Hippocampal formation (tissue), 2 donors: ENCODE data around the gene NPAS3.

Experiments
- DNase-seq, 2 donors: peaks; one replicate each; lab custom pipeline; 2025; lab: John Stamatoyannopoulos, UW

Gene NPAS3

DNA sequence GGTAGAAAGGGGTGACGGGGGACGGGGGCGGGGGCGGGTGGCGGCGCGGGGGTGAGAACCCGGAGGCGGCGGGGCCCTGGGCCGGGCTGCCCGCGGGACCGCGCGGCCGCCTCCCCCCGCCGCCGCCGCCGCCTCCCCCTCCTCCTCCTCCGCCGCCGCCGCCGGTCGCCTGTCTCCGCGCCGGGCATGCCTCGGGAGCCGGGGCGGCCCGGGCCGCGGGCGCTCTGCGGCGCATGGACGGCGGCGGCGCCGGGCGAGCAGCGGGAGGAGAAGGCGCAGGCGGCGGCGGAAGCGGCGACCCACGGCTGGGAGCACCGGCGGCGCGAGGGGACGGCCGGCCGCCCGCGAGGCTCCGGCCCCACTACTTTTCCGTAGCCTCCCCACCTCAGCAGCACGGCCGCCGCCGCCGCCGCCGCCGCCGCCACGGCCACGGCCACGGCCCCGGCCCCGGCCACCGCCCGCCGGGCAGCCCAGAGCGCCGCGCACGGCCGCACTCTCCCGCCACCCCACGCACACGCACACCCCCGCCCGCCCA, at the start of gene NPAS3:
NPAS3 (plus strand) TSS at position 161 of the 535 bp plus-strand sequence.
- no peak for DNase-seq

DNA sequence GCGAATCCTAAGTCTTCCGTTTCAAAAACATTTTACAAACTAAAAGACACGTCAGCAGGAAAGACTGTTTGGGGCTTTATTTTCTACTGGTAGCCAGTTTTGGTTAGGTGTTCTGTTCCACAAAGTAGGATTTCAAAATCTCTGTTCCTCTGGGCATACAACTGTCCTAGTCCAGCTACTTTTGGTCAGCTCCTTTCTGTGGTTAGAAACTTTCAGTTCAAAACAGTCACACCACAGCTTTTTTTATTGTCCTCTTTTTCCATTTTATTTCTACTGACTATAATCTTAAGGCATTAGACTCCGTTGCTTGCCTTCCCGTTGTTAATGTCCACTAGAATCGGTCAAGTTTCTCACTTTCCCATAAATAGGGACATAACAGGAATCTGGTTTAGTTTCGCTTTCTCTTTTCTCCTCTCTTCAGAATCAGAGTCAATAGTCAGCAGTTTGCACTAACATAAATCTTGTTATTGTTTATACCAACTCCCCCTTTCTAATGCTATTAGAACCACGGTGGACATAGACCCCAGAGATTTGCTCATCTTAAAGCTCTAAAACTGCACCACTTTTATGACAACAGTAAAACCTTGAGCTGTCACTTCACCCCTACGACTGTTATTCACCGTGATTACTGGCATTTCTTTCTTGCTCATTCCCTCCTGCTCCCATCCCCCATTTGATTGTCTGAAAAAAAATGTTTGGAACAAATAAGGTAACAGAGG, 41.5 kb upstream of the NPAS3 start:
- DNase-seq, result peak; percentile 9 to 48

GRCh38 chr14:32897698-32898064, 41.0 kb upstream of the NPAS3 start:
- peak in 1 of 2 donors; percentile 48 for DNase-seq

DNA sequence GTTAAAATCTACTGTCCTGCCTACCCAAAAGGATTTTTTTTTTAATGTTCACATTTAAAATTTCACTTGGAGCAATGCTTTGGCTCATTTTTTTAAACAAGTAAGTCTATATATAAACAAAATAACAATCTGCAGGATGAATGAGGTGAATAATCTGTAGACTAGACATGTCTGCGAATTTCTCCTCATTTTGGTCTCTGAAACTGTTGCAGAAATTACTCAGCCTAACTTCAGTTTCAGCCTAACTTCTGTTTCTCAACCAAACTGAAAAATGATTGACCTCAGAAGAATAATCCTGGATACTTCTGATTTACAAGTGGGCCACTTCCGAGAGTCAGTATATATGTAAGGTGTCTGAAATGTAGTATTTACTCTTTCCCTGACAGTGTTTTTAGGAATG, 39.8 kb upstream of the NPAS3 start:
- DNase-seq, result no peak

- DNase-seq, result no peak
These were observed 38.1 kb upstream of the NPAS3 start for GRCh38 chr14:32900547-32900946.

GRCh38 chr14:32905013-32905412, 33.7 kb upstream of the NPAS3 start:
- no peak for DNase-seq

GRCh38 chr14:32906672-32907071, 32.0 kb upstream of the NPAS3 start:
- DNase-seq, result no peak

DNA sequence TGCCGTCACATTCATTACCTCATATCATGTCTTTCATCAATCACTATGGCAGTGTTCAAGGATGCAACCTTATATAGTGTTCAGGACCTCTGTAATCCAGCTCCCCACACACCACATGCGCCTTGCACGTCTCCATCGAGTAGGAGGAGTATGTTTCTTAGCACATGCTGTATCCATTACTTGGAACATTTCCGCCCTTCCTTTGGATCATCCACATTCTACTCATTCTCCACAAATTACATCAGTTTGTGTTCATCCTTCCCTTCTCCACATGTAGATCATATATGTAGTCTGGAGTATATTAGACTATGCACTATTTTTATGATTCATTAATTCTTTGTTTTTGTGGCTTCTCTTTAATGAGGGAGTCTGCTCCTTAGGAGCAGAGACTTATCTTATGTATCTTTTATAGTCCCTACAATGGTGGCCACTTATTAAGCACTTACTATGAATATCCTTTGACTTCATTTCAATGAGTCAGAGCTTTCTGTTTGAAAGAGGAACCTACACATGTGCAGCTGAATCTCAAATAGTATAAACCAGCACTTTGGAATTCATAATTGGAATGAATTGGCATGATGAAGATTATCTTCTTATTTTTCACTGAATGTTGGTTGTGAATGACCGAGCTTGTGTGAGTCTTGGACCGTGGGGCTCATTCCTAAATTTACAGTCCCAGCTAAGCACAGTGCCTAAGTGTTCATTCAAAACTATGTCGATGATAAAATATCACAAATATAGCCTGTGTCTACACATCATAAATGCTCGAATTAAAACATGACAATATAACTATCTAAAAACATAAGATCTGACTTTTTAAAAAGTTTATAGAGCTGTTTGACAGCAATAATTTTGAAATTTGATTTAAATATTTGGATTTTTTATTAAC, 30.2 kb upstream of the NPAS3 start:
- no peak for DNase-seq

GRCh38 chr14:32913725-32914124, 25.0 kb upstream of the NPAS3 start:
- peak in 1 of 2 donors; percentile 17 for DNase-seq

DNA sequence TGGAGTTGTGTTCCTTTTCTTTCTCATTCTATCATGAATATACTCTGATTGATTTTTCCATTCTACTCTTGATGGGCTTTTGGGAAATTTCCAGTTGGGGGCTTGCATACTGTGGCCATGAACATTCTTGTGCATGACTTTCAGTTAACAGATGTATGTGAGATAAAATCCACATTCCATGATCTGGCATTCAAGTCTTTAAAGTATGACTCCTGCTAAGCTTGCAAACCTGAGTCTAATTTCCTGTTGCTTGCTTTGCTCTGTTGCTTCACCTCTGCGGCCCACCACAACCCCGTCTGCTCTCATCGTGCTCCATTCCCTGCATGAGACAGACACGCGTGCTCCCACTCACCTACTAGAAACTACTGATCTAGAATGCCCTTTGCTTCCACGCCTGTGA, 24.3 kb upstream of the NPAS3 start:
- no peak for DNase-seq

DNA sequence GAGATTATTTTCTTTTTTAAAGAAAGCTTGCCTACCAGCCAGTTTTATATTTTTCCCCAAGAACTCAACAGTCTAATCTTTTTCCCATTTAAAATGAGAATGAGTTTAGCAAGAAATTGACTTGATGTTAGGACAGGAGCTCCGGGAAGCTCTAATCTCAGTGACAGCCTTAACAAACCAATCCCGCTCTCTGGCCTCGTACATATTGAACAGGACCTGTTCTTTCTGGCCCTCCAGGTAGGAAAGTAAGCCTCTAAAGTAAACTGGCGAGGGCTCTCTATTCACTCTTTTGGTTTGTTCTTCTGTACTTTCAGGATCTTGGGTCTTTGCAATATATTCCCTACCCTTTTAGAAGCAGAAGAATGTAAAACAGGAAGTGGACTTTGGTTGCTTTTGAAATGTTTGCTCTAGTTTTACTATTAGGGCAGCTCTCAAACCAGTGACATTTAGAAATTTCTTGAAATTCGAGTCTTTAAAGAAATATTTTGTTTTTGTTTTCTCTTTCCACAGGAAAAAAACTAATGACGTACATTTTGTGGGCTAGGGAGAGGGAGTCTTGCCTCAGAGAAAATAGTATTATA, 17.9 kb upstream of the NPAS3 start:
- DNase-seq, result no peak

DNA sequence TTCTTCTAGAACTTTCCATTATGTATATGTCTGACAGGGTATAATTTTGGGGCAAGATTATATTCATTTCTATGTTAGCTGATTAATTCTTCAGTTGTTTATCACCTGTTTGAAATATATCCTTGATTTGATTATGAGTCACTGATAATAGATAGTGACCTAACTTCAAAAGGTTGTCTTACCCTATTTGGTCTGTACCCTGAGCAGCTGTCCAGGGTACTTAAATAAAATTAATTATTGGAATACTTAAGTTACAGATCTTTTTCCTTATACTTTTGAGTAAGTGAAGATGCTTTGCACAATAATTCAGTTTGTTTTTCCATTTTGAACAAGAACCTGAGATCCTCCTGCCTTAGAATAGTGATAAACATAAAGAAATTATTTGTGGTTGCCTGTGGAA, 13.2 kb upstream of the NPAS3 start:
- DNase-seq, result no peak

GRCh38 chr14:32932302-32932913, 6.3 kb upstream of the NPAS3 start:
- no peak for DNase-seq

DNA sequence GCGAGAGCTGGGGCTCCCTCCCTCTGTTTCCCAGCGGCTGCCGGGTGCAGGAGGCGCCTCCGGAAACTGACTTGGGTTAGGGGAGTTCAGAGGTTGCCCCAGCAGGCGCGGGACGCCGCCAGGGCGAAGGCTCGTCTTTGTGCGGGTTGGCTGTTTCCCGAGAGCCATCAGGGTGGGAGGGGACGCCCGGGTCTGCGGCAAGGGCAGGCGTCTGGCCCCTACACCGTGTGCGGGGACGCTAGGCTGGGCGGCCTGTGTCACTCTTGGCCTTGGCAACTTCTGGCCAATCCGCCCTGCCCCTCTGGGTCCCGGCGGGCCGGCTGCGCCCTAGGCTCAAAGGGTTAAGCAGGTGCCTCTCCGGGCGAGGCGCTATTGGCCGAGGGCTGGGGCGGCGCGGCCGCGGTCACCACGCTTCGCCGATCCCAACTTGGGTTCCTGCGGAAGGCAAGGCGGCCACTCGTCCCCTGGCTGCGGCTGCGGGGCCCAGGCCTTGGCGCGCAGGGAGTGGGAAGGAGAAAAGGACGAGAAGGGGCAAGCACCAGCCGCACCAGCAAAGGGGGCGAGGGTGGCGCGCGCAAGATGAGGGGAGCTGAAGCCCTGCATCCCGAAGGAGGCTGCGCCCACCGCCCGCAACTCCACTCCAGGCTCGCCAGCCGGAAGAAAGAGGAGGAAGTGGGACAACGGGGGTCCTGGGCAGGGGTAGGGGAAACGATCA, 5.6 kb upstream of the NPAS3 start:
- DNase-seq, result peak in 1 of 2 donors; percentile 57

DNA sequence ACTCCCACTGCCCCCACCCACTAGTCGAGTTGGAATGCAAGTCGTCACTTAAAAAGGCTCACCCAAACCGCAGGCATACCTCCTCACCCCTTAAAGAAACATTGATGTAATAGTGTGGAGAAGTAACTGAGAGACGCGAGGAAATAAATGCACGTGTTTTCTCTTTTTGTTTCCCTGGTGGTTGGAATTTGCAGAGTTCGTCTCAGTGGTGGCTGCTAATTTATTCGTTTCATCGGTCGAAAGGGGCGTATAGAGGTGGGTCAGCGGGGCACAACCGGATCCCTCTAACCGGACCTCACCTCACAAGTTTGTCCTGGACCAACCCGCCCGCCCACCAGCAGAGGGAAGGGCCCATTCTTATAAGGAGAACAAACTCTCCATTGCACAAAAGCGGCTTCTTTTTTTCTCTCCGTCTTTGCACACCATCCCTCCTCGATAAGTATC, 5.0 kb upstream of the NPAS3 start:
- DNase-seq, result no peak

GRCh38 chr14:32934073-32934880, 4.4 kb upstream of the NPAS3 start:
- DNase-seq, result peak; percentile 53 to 83

DNA sequence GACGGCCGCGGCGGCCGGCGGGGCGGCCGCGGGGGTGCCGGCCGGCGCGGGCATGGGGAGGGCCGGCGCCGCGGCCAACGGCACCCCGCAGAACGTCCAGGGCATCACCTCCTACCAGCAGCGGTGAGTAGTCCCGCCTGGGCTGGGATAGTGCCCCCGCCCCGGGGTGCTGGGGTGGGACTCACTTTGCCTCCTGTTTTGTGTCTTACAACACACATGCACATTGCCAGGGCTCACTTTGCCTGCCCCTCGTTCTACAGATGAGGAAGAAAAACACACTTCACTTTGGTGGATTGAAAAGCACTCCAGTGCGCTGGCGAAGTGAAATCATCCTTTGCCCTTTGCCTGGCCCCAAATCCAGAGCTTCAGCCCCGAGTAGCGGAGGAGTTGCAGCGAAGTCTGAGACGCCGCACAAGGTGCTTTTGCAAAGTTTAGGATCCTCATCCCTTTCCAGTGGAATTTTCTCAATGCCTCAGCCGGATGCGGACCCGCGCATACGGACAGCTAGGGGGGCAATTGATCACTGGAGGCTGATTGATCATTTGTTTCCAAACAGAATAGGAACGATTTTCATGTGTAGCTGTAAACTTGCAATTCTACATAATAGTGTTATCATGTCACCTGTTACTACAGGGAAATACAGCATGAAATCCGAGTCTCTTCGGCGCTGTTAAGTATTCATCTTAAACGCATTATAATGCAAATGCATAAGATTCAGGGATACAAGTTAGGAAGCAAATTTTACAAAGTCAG, 3.6 kb upstream of the NPAS3 start:
- no peak for DNase-seq

GRCh38 chr14:32939254-32940065, 781 bp downstream of the NPAS3 start:
- peak; percentile 68 to 71 for DNase-seq
